Hematopoietic multipotent progenitor cell treated with erythropoietin and hydrocortisone succinate and interleukin-3 and kit ligand, for 4 days (in vitro differentiated cells): ENCODE results near the gene KRT86.

Experiments
- DNase-seq: peaks from one replicate; pipeline ENCODE4 v3.0.0-alpha.2; 2015

KRT86 gene

GRCh38 chr12:52317468-52318052 is 43.1 kb downstream of the KRT86 start:
- DNase-seq, result no peak

- no peak for DNase-seq
These were observed 44.0 kb downstream of the KRT86 start for GRCh38 chr12:52318241-52318990.

DNA sequence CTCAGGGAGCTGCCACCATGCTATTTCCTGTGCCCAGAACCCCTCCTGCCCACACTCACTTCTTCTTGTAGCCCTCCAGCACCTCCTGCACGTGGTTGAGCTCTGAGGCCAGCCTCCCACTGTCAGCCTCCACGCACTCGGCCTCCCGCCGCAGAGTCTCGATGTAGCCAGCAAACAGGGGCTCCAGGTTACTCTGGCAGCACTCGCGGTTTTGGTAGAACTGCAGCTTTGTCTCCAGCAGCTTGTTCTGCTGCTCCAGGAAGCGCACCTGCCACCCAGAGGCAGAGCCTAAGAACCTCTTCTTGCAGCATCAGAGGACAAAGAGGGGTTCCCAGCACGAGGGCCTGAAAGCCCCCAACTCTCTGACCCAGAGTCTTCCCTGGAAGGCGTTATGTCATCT is 44.7 kb downstream of the KRT86 start:
- no peak for DNase-seq

DNA sequence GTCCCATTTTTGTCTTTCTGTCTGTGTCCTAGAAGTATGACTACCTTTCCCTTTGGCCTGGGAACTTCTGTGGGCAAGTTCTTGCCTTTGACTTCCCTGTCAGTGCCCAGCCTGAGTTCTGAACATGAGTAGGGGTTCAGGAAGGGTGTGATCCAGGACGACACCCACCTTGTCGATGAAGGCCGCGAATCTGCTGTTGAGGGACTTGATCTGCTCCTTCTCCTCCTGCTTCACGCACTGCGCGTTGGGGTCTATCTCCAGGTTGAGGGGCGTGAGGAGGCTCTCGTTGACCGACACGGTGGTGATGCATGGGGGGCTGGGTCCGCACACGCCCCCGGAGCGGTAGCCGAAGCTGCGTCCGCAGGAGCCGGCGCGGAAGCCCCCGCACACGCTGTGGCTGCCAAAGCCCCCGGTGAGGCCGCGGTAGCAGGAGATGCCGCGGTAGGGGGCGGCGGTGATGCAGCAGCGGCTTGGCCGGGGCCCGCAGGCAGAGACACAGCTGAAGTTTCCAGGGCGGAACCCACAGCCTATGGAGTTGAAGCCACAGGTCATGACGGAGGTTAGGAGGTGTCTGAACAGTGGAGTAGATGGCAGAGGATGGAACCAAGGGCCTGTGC is 46.4 kb downstream of the KRT86 start, which contains the start of gene KRT83:
Gene KRT83, minus strand, starts transcription at position 615 of the 617 bp plus-strand sequence. Its CDS starts 63 bp downstream, at position 552.
- DNase-seq, result no peak

DNA sequence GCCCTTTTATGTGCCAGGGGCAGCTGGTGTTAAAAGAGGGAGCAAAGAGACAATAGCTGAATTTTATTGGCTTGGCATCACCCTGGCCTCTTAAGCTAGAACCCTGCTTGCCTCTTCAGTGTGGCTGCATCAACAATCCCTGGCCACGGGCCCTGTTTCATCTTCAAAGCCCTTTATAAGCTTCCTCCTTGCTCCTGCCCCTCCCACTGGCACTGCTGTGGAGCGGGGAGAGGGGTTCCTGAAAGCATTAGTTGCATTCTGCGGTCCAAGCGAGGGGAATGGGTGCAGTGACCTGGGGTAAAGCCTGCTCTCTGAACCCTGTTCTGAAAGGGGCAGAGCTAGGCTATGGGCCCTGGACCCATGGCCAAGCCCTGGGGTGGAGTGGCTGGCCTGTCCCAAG is 47.0 kb downstream of the KRT86 start:
- no peak for DNase-seq

DNA sequence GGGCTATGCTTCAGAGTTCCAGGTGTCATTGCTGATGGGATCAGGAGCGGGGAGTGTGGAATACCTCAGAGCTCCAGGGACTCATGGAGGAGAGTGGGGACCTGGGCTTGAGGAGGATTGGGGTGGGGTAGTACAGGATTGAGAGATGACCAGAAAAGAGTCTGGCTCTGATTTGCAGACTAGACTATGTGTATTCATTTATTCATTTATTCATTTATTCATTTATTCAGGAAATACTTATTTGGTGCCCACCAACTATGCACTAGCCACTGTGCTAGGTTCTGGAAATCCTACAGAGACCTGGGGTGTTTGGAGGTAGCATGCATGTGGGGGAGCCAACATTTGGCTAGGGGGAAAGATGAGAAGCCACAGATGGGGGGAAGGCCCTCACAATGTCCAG is 47.6 kb downstream of the KRT86 start:
- DNase-seq, result no peak

DNA sequence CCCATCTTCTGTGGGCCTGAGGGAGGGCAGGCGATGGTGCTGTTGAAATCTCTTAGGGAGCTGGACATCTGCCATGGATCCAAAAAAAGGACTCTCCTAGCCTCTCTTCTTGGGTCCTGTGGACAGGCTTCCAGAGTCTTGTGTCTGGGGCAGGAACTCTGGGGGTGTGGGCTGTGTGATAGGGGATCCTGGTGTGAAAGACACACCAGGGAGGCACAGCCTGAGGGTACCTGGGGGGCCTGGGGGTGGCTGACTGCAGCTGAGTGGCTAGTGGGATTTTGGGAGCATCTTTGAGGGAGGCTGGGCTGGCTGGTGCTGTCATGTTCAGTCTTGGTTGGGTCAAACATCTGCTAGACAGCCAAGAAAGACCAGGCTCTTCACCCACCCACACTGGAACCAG is 48.6 kb downstream of the KRT86 start:
- DNase-seq, result no peak

DNA sequence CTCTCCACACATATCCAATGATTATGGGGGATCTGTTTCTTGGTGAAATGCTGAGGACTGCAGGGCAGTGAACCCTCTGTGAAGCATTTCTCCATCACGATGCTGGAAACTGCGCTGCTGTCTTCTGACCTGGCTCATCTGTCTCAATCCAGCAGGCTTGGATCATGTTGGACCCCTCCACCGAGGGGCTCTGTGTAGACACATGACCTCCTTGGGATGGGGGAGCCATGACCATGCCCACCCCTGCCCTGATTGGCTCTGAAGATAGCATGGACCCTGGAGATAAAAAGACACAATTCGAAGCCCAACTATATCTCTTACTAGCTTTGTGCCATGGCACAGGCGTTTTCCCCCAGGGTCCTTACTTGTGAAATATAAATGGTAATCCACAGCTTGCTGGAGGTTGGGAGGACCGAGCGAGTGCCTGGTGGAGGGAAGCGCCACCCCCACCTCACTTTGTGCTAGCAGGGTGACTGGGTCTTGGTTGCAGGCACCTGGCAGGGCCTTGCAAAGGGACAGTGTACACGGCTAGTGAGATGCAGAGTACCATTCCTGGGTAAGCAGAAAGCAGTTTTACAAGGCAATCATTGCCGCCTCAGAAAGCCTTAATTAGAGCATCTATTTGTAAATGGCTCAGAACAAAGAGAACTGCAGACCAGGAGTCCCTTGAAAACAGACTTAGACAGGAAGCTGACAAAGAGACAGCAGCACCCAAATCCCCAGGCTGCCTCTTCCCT is 49.1 kb downstream of the KRT86 start:
- DNase-seq, result no peak

- DNase-seq, result no peak
These were observed 49.7 kb downstream of the KRT86 start for GRCh38 chr12:52324153-52324444.

DNA sequence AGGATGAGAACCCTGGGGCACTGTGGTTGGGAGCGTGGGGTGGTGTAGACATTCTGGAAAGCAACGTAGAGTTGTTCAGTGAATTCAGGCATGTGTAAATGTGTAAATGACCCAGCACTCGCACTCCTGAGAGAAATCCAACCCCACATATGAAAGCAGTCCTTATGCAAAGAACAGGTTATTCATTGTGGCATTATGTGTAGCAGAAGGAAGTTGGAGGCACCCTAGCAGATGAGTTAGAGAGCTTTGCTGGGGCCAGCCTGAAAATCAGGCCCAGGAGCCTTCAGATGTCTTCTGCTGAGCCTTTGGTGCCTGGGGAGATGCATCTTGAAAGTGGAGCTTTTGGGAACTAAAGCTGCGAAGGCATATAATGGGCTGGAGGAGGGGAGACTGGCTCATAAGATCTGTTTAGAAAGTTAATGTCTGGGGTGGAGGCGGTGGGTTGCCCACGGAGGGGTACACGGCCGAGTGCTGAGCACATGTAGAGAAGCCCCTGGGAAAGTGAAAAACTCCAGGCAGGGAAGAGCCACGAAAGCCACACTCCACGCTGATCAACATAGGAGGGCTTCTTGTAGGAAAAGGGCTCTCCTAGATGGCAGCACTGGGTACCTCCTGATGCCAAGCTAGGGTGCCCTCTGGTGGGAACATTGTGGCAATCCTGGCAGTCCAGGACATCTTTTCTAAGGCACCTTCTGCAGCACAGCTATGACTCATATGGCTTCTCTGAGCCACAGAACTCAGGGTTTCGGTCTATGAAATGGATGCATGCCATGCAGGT is 52.8 kb downstream of the KRT86 start:
- peak; percentile 93 for DNase-seq

- no peak for DNase-seq
These were observed 53.5 kb downstream of the KRT86 start for GRCh38 chr12:52327830-52328500.

GRCh38 chr12:52331039-52331438 is 56.6 kb downstream of the KRT86 start:
- no peak for DNase-seq

GRCh38 chr12:52331833-52332232 is 57.4 kb downstream of the KRT86 start:
- DNase-seq, result no peak

- DNase-seq, result no peak
These were observed 57.9 kb downstream of the KRT86 start for GRCh38 chr12:52332381-52332780.

GRCh38 chr12:52333321-52333720 is 58.9 kb downstream of the KRT86 start:
- DNase-seq, result no peak

- DNase-seq, result no peak
These were observed 59.7 kb downstream of the KRT86 start for GRCh38 chr12:52334185-52334584.

- DNase-seq, result no peak
These were observed 61.3 kb downstream of the KRT86 start for GRCh38 chr12:52335598-52336262.

DNA sequence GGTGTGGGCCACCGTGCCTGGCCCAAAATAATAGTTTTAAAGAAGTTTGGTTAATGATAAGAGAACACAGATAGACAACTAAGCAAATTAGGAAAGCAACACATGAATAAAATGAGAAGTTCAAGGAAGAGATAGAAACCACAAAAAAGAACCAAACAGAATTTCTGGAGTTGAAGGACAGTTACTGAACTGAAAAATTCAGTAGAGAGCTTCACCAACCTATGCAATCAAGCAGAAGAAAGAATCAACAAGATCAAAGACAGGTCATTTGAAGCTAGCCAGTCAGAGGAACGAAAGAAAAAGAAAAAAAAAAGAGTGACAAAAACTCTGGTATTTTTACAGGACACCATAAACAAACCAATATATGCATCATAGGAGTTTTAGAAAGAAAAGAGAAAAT is 62.2 kb downstream of the KRT86 start:
- no peak for DNase-seq

- no peak for DNase-seq
These were observed 62.6 kb downstream of the KRT86 start for GRCh38 chr12:52337054-52337453.

GRCh38 chr12:52338241-52338960 is 64.0 kb downstream of the KRT86 start:
- no peak for DNase-seq

GRCh38 chr12:52341066-52341580 is 66.7 kb downstream of the KRT86 start:
- no peak for DNase-seq
